ENCODE results near the gene CASP9.

- TF ChIP-seq CTCF (conservative IDR thresholded peaks at IDR 0.05 in 1 of 2, IDR thresholded peaks at IDR 0.05 in 1 of 2; ENCODE audit: extremely low read depth in 1 of 2, insufficient read depth in 1 of 2, low read depth in 1 of 2, low read length in 2 of 2) (no peak), EZH2 (IDR thresholded peaks at IDR 0.05; ENCODE audit: borderline replicate concordance, low read length) (no peak)
Measured at GRCh38 chr1:15448877-15449462, 75.0 kb downstream of the CASP9 start.

All from mammary epithelial cell (primary cell).